ENCODE data around the gene PIM3. TPM values are rescaled to one million over a fixed set of nuclear protein-coding genes. Genes with fewer than 3 reads are reported as not detected.
A peak's percentile ranks its signal among the peaks of the same experiment; 100 is the strongest.

PIM3 gene
- total RNA-seq (14.7 TPM), polyA plus RNA-seq (ENCODE audit: insufficient read depth in 1 of 8, insufficient read length in 8 of 8, low replicate concordance in 1 of 8) (10 to 100 TPM; 13.6 to 21.6 (median 16.3) TPM)
- long read RNA-seq, donor 1, transcript PIM3-201 (6 exons, 2,369 nt): major isoform, 5 of 5 reads
- long read RNA-seq, donor 1, partial matches to known transcripts: 0 of 5 reads
- long read RNA-seq, donor 1, other reads (novel, unspliced or antisense): 0 of 5 reads
- long read RNA-seq, donor 2, partial matches to known transcripts: 6 of 7 reads
- long read RNA-seq, donor 2, other reads (novel, unspliced or antisense): 0 of 7 reads
- long read RNA-seq, donor 3, transcript PIM3-201 (6 exons, 2,369 nt): major isoform, 18 of 18 reads
- long read RNA-seq, donor 3, partial matches to known transcripts: 0 of 18 reads
- long read RNA-seq, donor 3, other reads (novel, unspliced or antisense): 0 of 18 reads
- long read RNA-seq, donor 4, transcript PIM3-201 (6 exons, 2,369 nt): major isoform, 8 of 14 reads
- long read RNA-seq, donor 4, partial matches to known transcripts: 6 of 14 reads
- long read RNA-seq, donor 4, other reads (novel, unspliced or antisense): 0 of 14 reads
- long read RNA-seq, donor 5, transcript PIM3-201 (6 exons, 2,369 nt): major isoform, 17 of 18 reads
- long read RNA-seq, donor 5, partial matches to known transcripts: 0 of 18 reads
- long read RNA-seq, donor 5, other reads (novel, unspliced or antisense): 0 of 18 reads
- long read RNA-seq, donor 6, transcript PIM3-201 (6 exons, 2,369 nt): major isoform, 8 of 34 reads
- long read RNA-seq, donor 6, partial matches to known transcripts: 26 of 34 reads
- long read RNA-seq, donor 6, other reads (novel, unspliced or antisense): 0 of 34 reads
- long read RNA-seq, donor 7, transcript PIM3-201 (6 exons, 2,369 nt): major isoform, 10 of 31 reads
- long read RNA-seq, donor 7, partial matches to known transcripts: 21 of 31 reads
- long read RNA-seq, donor 7, other reads (novel, unspliced or antisense): 0 of 31 reads
- long read RNA-seq, donor 8, transcript PIM3-201 (6 exons, 2,369 nt): major isoform, 6 of 6 reads
- long read RNA-seq, donor 8, partial matches to known transcripts: 0 of 6 reads
- long read RNA-seq, donor 8, other reads (novel, unspliced or antisense): 0 of 6 reads
- long read RNA-seq, donor 9, transcript PIM3-201 (6 exons, 2,369 nt): major isoform, 5 of 6 reads
- long read RNA-seq, donor 9, partial matches to known transcripts: 0 of 6 reads
- long read RNA-seq, donor 9, other reads (novel, unspliced or antisense): 0 of 6 reads
- long read RNA-seq, donor 10, partial matches to known transcripts: 18 of 22 reads
- long read RNA-seq, donor 10, other reads (novel, unspliced or antisense): 0 of 22 reads
- long read RNA-seq, donor 11, transcript PIM3-201 (6 exons, 2,369 nt): major isoform, 6 of 6 reads
- long read RNA-seq, donor 11, partial matches to known transcripts: 0 of 6 reads
- long read RNA-seq, donor 11, other reads (novel, unspliced or antisense): 0 of 6 reads

- under 1% methylated on average over 136 of the region's 137 CpGs for WGBS (ENCODE audit: insufficient coverage)
- H3K9me3 ChIP-seq (replicated peaks; ENCODE audit: control insufficient read depth, low read depth, low read length): no peaks in the 10 kb centered on the region
- H3K27me3 ChIP-seq (ENCODE audit: control insufficient read depth, insufficient read depth, low read length): peaks cover 2% of the 10 kb centered on the region
- peaks cover 25% of the 10 kb centered on the region for H3K36me3 ChIP-seq (ENCODE audit: control insufficient read depth, insufficient read depth, low read length)
- peaks cover 62% of the 10 kb centered on the region for H3K4me1 ChIP-seq (ENCODE audit: control insufficient read depth, insufficient read depth, low read length)
- peak within 1 kb of the TSS; percentile 67 for H3K4me3 ChIP-seq (ENCODE audit: low read length)
- peak; percentile 99 for DNase-seq
- H3K27ac ChIP-seq (ENCODE audit: low read length): peak within 1 kb of the TSS; percentile 71
Measured at GRCh38 chr22:49960159-49961004, at the start of gene PIM3. Gene PIM3, plus strand, starts transcription at chr22:49960772. Its CDS starts 176 bp downstream, at chr22:49960948.

DNA sequence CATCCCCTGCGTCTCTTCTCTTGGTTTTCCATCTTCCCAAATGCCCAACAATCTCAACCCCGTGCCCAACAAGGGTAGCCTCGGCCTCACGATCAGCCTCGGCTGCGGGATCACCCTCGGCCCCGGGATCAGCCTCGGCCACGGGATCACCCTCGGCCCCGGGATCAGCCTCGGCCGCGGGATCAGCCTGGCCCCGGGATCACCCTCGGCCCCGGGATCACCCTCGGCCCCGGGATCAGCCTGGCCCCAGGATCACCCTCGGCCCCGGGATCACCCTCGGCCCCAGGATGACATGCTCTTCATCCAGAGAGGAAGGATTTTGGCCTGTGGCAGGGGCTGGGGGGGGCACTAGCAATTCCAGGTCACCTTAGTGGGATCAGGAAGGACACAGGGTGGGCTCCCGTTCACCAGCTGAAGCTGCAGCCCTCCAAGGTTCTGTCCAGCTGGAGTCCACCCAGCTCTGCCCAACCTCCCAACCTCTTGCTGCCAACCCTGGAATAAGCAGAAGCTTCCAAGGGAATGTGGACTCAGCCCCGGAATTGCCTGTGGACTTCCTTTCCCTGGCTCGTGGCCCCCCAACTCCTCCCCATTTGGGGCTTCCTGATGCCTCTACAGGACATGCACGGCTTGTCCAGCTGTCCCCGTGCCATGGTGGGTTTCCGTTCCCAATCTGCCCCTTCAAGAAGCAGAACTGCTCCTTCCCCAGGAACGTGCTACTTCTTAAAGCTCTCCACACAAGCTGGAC, 48.5 kb upstream of the PIM3 start:
- Histone ChIP-seq H3K36me3 (ENCODE audit: control insufficient read depth, insufficient read depth, low read length) (peaks cover 42% of the 10 kb centered on the region), H3K27ac (ENCODE audit: low read length) (no peak overlapping the region), H3K9me3 (replicated peaks; ENCODE audit: control insufficient read depth, low read depth, low read length) (no peaks in the 10 kb centered on the region), H3K4me3 (ENCODE audit: low read length) (no peak overlapping the region), H3K27me3 (ENCODE audit: control insufficient read depth, insufficient read depth, low read length) (no peaks in the 10 kb centered on the region), H3K4me1 (ENCODE audit: control insufficient read depth, insufficient read depth, low read length) (no peaks in the 10 kb centered on the region)
- DNase-seq: no peak
- 95% methylated on average over 23 of the region's 30 CpGs for WGBS (ENCODE audit: insufficient coverage)

- Histone ChIP-seq H3K4me3 (ENCODE audit: low read length) (no peak overlapping the region), H3K36me3 (ENCODE audit: control insufficient read depth, insufficient read depth, low read length) (peaks cover 38% of the 10 kb centered on the region)
Measured at GRCh38 chr22:49913026-49913425, 47.5 kb upstream of the PIM3 start.

GRCh38 chr22:49913446-49913845, 47.1 kb upstream of the PIM3 start:
- Histone ChIP-seq H3K4me3 (ENCODE audit: low read length) (no peak overlapping the region), H3K27ac (ENCODE audit: low read length) (no peak overlapping the region), H3K27me3 (ENCODE audit: control insufficient read depth, insufficient read depth, low read length) (no peaks in the 10 kb centered on the region), H3K36me3 (ENCODE audit: control insufficient read depth, insufficient read depth, low read length) (peaks cover 38% of the 10 kb centered on the region), H3K9me3 (replicated peaks; ENCODE audit: control insufficient read depth, low read depth, low read length) (no peaks in the 10 kb centered on the region), H3K4me1 (ENCODE audit: control insufficient read depth, insufficient read depth, low read length) (peaks cover 7% of the 10 kb centered on the region)
- 91% methylated on average over 14 of the region's 14 CpGs for WGBS (ENCODE audit: insufficient coverage)
- DNase-seq: no peak

More at GRCh38 chr22:49913026-49913425, 47.5 kb upstream of the PIM3 start:
- H3K27ac ChIP-seq (ENCODE audit: low read length): no peak overlapping the region
- no peaks in the 10 kb centered on the region for H3K27me3 ChIP-seq (ENCODE audit: control insufficient read depth, insufficient read depth, low read length)
- H3K9me3 ChIP-seq (replicated peaks; ENCODE audit: control insufficient read depth, low read depth, low read length): no peaks in the 10 kb centered on the region
- peaks cover 7% of the 10 kb centered on the region for H3K4me1 ChIP-seq (ENCODE audit: control insufficient read depth, insufficient read depth, low read length)
- WGBS (ENCODE audit: insufficient coverage): 98% methylated on average over 8 of the region's 14 CpGs
- no peak for DNase-seq

- Histone ChIP-seq H3K27ac (ENCODE audit: low read length) (no peak overlapping the region), H3K4me3 (ENCODE audit: low read length) (no peak overlapping the region), H3K36me3 (ENCODE audit: control insufficient read depth, insufficient read depth, low read length) (peaks cover 32% of the 10 kb centered on the region), H3K9me3 (replicated peaks; ENCODE audit: control insufficient read depth, low read depth, low read length) (no peaks in the 10 kb centered on the region), H3K4me1 (ENCODE audit: control insufficient read depth, insufficient read depth, low read length) (peaks cover 12% of the 10 kb centered on the region), H3K27me3 (ENCODE audit: control insufficient read depth, insufficient read depth, low read length) (no peaks in the 10 kb centered on the region)
- 91% methylated on average over 8 of the region's 12 CpGs for WGBS (ENCODE audit: insufficient coverage)
- no peak for DNase-seq
Measured at GRCh38 chr22:49914256-49914655, 46.3 kb upstream of the PIM3 start.

DNA sequence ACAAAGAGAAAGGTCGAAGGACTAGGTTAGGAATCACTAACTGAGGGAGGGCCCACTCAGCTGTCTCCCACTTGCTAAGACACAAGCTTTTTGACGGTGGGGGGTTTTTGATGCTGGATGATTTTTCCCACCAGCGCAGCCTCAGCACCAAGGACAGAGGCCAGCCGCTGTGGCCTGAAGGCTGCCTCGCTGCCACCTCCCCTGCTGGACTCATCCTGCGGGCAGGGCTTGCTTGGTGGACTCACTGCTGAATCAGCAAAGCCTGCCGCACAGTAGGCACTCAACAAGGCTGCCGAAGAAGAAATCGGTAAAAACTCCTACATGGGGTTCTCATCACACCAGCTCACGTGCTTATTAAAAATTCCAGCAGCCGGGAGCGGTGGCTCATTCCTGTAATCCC, 45.0 kb upstream of the PIM3 start:
- Histone ChIP-seq H3K27me3 (ENCODE audit: control insufficient read depth, insufficient read depth, low read length) (no peaks in the 10 kb centered on the region), H3K36me3 (ENCODE audit: control insufficient read depth, insufficient read depth, low read length) (peaks cover 28% of the 10 kb centered on the region), H3K4me3 (ENCODE audit: low read length) (no peak overlapping the region), H3K27ac (ENCODE audit: low read length) (no peak overlapping the region), H3K9me3 (replicated peaks; ENCODE audit: control insufficient read depth, low read depth, low read length) (no peaks in the 10 kb centered on the region), H3K4me1 (ENCODE audit: control insufficient read depth, insufficient read depth, low read length) (peaks cover 13% of the 10 kb centered on the region)
- no peak for DNase-seq
- 82% methylated on average over 8 of the region's 12 CpGs for WGBS (ENCODE audit: insufficient coverage)

DNA sequence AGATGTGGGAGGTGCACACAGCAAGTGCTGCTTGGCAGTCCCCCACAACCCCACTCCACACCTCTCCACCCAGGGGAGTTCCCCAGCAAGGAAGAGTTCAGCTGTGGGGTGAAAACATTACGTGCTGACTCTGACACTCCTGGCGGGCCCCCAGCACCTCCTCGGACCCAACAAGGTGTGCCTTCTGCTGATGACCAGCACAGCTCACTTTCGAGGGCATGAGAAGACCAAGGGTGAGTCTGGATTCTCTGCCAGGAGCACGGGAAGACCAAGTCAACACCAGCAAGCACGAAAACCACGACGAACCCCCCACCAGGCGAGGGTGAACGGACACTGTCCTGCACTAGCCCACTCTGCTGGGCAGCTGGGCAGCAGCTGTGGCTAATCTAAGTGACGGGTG, 43.7 kb upstream of the PIM3 start:
- peaks cover 13% of the 10 kb centered on the region for H3K4me1 ChIP-seq (ENCODE audit: control insufficient read depth, insufficient read depth, low read length)
- H3K4me3 ChIP-seq (ENCODE audit: low read length): no peak overlapping the region
- no peak for DNase-seq
- H3K27ac ChIP-seq (ENCODE audit: low read length): no peak overlapping the region
- H3K9me3 ChIP-seq (replicated peaks; ENCODE audit: control insufficient read depth, low read depth, low read length): no peaks in the 10 kb centered on the region
- H3K27me3 ChIP-seq (ENCODE audit: control insufficient read depth, insufficient read depth, low read length): no peaks in the 10 kb centered on the region
- WGBS (ENCODE audit: insufficient coverage): 89% methylated on average over 11 of the region's 11 CpGs
- peaks cover 34% of the 10 kb centered on the region for H3K36me3 ChIP-seq (ENCODE audit: control insufficient read depth, insufficient read depth, low read length)

DNA sequence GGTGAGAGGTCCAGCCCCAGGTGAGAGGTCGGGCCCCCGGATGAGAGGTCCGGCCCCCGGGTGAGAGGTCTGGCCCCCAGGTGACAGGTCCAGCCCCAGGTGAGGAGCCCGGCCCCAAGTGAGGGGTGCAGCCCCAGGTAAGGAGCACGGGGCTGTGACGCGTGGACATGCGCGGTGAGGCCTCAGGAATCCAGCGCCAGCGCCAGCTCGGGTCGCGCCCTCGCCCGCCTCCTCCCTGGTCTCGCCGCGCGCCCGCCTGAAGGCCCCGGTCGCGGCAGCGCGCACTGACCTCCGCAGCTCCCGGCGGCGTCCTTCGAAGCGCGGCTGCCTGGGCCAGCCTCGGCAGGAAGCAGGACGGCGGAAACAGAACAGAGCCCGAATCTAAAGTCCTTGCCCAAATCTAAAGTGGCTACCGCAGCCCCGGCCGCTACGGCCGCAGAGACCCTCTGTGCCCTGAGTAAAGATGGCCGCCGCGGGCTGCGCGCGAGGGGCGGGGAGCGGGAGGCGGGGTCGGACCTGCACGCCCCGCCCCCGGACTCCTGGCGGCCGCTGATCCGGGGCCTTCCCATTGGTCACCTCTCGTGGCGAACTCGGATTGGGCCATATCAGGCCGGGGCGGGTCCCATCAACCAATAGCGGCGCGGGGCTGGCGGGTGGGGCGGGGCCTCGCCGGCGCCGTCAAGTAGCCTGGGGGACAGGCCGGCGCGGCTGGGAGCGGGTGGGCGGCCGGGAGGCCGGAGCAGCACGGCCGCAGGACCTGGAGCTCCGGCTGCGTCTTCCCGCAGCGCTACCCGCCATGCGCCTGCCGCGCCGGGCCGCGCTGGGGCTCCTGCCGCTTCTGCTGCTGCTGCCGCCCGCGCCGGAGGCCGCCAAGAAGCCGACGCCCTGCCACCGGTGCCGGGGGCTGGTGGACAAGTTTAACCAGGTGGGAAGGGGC, 42.3 kb upstream of the PIM3 start, which contains the start of the genes ALG12 and CRELD2:
Gene ALG12 (minus strand): TSS at position 465 of the 937 bp plus-strand sequence. CDS start 4,673 bp downstream, outside the sequence.
Gene CRELD2 (plus strand): TSS at position 661 of the 937 bp plus-strand sequence. CDS start 136 bp downstream, at position 797.
- H3K27ac ChIP-seq (ENCODE audit: low read length): peak within 1 kb of the TSS; percentile 82
- peak within 1 kb of the TSS; percentile 87 for H3K4me3 ChIP-seq (ENCODE audit: low read length)
- DNase-seq: peak; percentile 99
- H3K27me3 ChIP-seq (ENCODE audit: control insufficient read depth, insufficient read depth, low read length): no peaks in the 10 kb centered on the region
- under 1% methylated on average over 103 of the region's 103 CpGs for WGBS (ENCODE audit: insufficient coverage)
- peaks cover 13% of the 10 kb centered on the region for H3K4me1 ChIP-seq (ENCODE audit: control insufficient read depth, insufficient read depth, low read length)
- H3K36me3 ChIP-seq (ENCODE audit: control insufficient read depth, insufficient read depth, low read length): peaks cover 27% of the 10 kb centered on the region
- H3K9me3 ChIP-seq (replicated peaks; ENCODE audit: control insufficient read depth, low read depth, low read length): no peaks in the 10 kb centered on the region
